HepG2 (cell line): ENCODE results near the gene ZNF71. TPM values are rescaled to one million over a fixed set of nuclear protein-coding genes. Genes with fewer than 3 reads are reported as not detected.

Experiments used
- FOXC1 ChIP-seq: sonication (generic); formaldehyde crosslinking; IDR thresholded peaks from 2 replicates; pipeline ENCODE4 v1.8.0; 2022; ENCODE audit warnings: mild to moderate bottlenecking, missing genetic modification reagents, borderline replicate concordance
- MIXL1 ChIP-seq: IDR thresholded peaks from 2 replicates; pipeline ENCODE4 v1.6.1; 2016
- NFIC ChIP-seq: IDR thresholded peaks from 2 replicates; pipeline ENCODE4 v1.6.1; 2012; ENCODE audit warnings: mild to moderate bottlenecking, low read length, inconsistent platforms
- POLR2AphosphoS2 ChIP-seq: IDR thresholded peaks from 2 replicates; pipeline ENCODE4 v1.6.1; 2011; ENCODE audit warnings: low read depth, low read length, improper control_type of control experiment
- SRSF1 ChIP-seq: fragments of 200-400 bp; formaldehyde crosslinking; optimal IDR thresholded peaks from 2 replicates; pipeline ENCODE3; 2017; ENCODE audit warnings: mild to moderate bottlenecking, low read depth, low read length, moderate library complexity
- TAF1 ChIP-seq: sonication (generic); formaldehyde crosslinking; IDR thresholded peaks from 2 replicates; pipeline ENCODE4 v1.4.0; 2020; ENCODE audit warnings: missing genetic modification reagents
- THYN1 ChIP-seq: sonication (generic); formaldehyde crosslinking; IDR thresholded peaks from 2 replicates; pipeline ENCODE4 v1.8.1; 2023; ENCODE audit warnings: low read depth, mild to moderate bottlenecking, moderate library complexity, missing genetic modification reagents, borderline replicate concordance
- ZNF674 ChIP-seq: sonication (generic); formaldehyde crosslinking; IDR thresholded peaks from 2 replicates; pipeline ENCODE4 v1.5.0; 2020; ENCODE audit warnings: low read depth, mild to moderate bottlenecking, missing genetic modification reagents
- polyA plus RNA-seq, 8 experiments: library from polyadenylated mRNA; depleted of rRNA in 3 of 8; stranded (reverse) in 7 of 8; unstranded in 1 of 8; fragments of >200 nt; fragmentation: Illumina TruSeq in 4 of 8; extraction: Trizol in 4 of 8; gene quantifications; 2 replicates each; pipeline versions ENCODE4 v1.2.1 to v1.2.3, GENCODE V29; 2011 to 2016; ENCODE audit warnings: low read depth in 4 of 8, missing spikeins in 1 of 8, mixed read lengths in 1 of 8; ENCODE audit not compliant: insufficient read depth in 1 of 8
- total RNA-seq, 5 experiments: library from RNA; depleted of rRNA; stranded (reverse); fragments of >200 nt; fragmentation: Illumina TruSeq; extraction: Trizol; gene quantifications; 2 replicates each; pipeline ENCODE4 v1.2.3, GENCODE V29; 2016; ENCODE audit warnings: low read depth in 1 of 5
- TF ChIP-seq, protein P1 (sequence below): sonication (generic); formaldehyde crosslinking; IDR thresholded peaks from 2 replicates; pipeline ENCODE4 v1.8.0; 2022; ENCODE audit warnings: missing genetic modification reagents, mild to moderate bottlenecking, inconsistent platforms, borderline replicate concordance
- TF ChIP-seq, protein P2 (sequence below): sonication (generic); formaldehyde crosslinking; IDR thresholded peaks from 2 replicates; pipeline ENCODE4 v1.5.0; 2020; ENCODE audit warnings: mild to moderate bottlenecking, missing genetic modification reagents
- TF ChIP-seq, protein P3 (sequence below): sonication (generic); formaldehyde crosslinking; IDR thresholded peaks from 2 replicates; pipeline ENCODE4 v1.8.1; 2023; ENCODE audit warnings: mild to moderate bottlenecking, missing genetic modification reagents
- TF ChIP-seq, protein P4 (sequence below): sonication (generic); formaldehyde crosslinking; conservative IDR thresholded peaks from 2 replicates; pipeline ENCODE4 v1.4.0; 2020; ENCODE audit warnings: mild to moderate bottlenecking, missing genetic modification reagents, moderate library complexity
- TF ChIP-seq, protein P5 (sequence below): sonication (generic); formaldehyde crosslinking; IDR thresholded peaks from 2 replicates; pipeline ENCODE4 v1.4.0; 2020; ENCODE audit warnings: missing genetic modification reagents, borderline replicate concordance

ZNF71 gene
- total and polyA plus RNA-seq, 2 of the 13 experiments (the other 11 are each of a cell fraction or from before 2014, with no cell fraction given), result 2.2 to 4.4 TPM

DNA sequence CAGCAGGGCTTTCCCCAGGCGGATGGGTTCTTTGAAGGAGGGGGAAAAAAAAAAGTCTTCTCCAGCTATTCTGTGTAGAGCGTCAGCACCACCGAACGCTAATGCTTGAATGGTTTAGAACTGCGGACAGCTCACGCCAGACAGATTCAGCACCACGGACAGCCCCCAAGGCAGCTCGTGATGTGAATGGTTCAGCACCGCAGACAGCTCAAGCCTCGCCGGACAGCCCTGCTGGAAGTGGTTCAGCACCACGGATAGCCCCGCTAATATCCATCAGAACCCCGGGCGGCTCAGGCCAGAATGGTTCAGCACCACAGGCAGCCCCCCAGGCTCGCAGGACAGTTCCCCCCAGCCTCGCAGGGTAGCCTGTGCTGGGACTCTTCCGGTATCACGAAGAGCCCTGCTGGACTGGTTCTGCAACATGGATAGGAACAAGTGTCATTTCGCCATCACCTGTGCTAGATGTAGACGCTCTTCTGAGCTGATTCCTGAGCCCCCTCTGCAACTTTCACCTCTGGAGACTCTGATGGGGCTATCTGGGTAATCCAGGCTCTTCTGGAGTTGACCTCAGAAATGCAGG lies 43.0 kb downstream of the ZNF71 start (continued):
- TF ChIP-seq ZNF674 (peak; percentile 99; the same call in 1 of the 2 replicates), POLR2AphosphoS2 (no peak), TAF1 (CRISPR knock-in tag) (peak; percentile 78), SRSF1 (peak; percentile 59), NFIC (no peak), FOXC1 (CRISPR knock-in tag) (peak; percentile 100), MIXL1 (CRISPR knock-in tag) (peak; percentile 99), THYN1 (peak; percentile 81; the same call in 1 of the 2 replicates)
- TF ChIP-seq, protein P1, sequence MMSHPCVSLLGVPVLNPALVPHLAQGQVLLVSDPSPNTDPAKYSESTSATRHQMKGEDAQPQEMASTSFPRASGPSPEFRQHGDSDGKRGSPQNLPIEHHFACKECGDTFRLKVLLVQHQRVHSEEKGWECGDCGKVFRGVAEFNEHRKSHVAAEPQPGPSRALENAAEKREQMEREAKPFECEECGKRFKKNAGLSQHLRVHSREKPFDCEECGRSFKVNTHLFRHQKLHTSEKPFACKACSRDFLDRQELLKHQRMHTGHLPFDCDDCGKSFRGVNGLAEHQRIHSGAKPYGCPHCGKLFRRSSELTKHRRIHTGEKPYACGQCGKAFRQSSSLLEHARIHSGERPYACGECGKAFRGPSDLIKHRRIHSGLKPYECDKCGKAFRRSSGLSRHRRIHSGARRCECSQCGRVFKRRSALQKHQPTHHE, result peak; percentile 100
- TF ChIP-seq, protein P2, sequence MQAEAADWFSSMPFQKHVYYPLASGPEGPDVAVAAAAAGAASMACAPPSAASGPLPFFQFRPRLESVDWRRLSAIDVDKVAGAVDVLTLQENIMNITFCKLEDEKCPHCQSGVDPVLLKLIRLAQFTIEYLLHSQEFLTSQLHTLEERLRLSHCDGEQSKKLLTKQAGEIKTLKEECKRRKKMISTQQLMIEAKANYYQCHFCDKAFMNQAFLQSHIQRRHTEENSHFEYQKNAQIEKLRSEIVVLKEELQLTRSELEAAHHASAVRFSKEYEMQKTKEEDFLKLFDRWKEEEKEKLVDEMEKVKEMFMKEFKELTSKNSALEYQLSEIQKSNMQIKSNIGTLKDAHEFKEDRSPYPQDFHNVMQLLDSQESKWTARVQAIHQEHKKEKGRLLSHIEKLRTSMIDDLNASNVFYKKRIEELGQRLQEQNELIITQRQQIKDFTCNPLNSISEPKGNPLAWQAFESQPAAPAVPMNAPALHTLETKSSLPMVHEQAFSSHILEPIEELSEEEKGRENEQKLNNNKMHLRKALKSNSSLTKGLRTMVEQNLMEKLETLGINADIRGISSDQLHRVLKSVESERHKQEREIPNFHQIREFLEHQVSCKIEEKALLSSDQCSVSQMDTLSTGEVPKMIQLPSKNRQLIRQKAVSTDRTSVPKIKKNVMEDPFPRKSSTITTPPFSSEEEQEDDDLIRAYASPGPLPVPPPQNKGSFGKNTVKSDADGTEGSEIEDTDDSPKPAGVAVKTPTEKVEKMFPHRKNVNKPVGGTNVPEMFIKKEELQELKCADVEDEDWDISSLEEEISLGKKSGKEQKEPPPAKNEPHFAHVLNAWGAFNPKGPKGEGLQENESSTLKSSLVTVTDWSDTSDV (CRISPR knock-in tag), result peak; percentile 100
- TF ChIP-seq, protein P3, sequence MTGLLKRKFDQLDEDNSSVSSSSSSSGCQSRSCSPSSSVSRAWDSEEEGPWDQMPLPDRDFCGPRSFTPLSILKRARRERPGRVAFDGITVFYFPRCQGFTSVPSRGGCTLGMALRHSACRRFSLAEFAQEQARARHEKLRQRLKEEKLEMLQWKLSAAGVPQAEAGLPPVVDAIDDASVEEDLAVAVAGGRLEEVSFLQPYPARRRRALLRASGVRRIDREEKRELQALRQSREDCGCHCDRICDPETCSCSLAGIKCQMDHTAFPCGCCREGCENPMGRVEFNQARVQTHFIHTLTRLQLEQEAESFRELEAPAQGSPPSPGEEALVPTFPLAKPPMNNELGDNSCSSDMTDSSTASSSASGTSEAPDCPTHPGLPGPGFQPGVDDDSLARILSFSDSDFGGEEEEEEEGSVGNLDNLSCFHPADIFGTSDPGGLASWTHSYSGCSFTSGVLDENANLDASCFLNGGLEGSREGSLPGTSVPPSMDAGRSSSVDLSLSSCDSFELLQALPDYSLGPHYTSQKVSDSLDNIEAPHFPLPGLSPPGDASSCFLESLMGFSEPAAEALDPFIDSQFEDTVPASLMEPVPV (CRISPR knock-in tag), result peak; percentile 99
- TF ChIP-seq, protein P4, sequence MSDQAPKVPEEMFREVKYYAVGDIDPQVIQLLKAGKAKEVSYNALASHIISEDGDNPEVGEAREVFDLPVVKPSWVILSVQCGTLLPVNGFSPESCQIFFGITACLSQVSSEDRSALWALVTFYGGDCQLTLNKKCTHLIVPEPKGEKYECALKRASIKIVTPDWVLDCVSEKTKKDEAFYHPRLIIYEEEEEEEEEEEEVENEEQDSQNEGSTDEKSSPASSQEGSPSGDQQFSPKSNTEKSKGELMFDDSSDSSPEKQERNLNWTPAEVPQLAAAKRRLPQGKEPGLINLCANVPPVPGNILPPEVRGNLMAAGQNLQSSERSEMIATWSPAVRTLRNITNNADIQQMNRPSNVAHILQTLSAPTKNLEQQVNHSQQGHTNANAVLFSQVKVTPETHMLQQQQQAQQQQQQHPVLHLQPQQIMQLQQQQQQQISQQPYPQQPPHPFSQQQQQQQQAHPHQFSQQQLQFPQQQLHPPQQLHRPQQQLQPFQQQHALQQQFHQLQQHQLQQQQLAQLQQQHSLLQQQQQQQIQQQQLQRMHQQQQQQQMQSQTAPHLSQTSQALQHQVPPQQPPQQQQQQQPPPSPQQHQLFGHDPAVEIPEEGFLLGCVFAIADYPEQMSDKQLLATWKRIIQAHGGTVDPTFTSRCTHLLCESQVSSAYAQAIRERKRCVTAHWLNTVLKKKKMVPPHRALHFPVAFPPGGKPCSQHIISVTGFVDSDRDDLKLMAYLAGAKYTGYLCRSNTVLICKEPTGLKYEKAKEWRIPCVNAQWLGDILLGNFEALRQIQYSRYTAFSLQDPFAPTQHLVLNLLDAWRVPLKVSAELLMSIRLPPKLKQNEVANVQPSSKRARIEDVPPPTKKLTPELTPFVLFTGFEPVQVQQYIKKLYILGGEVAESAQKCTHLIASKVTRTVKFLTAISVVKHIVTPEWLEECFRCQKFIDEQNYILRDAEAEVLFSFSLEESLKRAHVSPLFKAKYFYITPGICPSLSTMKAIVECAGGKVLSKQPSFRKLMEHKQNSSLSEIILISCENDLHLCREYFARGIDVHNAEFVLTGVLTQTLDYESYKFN, result no peak; the same call in 1 of the 2 replicates
- TF ChIP-seq, protein P5, sequence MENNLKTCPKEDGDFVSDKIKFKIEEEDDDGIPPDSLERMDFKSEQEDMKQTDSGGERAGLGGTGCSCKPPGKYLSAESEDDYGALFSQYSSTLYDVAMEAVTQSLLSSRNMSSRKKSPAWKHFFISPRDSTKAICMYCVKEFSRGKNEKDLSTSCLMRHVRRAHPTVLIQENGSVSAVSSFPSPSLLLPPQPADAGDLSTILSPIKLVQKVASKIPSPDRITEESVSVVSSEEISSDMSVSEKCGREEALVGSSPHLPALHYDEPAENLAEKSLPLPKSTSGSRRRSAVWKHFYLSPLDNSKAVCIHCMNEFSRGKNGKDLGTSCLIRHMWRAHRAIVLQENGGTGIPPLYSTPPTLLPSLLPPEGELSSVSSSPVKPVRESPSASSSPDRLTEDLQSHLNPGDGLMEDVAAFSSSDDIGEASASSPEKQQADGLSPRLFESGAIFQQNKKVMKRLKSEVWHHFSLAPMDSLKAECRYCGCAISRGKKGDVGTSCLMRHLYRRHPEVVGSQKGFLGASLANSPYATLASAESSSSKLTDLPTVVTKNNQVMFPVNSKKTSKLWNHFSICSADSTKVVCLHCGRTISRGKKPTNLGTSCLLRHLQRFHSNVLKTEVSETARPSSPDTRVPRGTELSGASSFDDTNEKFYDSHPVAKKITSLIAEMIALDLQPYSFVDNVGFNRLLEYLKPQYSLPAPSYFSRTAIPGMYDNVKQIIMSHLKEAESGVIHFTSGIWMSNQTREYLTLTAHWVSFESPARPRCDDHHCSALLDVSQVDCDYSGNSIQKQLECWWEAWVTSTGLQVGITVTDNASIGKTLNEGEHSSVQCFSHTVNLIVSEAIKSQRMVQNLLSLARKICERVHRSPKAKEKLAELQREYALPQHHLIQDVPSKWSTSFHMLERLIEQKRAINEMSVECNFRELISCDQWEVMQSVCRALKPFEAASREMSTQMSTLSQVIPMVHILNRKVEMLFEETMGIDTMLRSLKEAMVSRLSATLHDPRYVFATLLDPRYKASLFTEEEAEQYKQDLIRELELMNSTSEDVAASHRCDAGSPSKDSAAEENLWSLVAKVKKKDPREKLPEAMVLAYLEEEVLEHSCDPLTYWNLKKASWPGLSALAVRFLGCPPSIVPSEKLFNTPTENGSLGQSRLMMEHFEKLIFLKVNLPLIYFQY, result peak; percentile 99
